ENCODE measurements around the gene DNAH8.
A peak's percentile ranks its signal among the peaks of the same experiment; 100 is the strongest.

The DNAH8 gene

GRCh38 chr6:38773338-38773737, 58.2 kb downstream of the DNAH8 start:
- ChIA-PET CTCF (interaction anchor here (0.8 to 3.4 kb wide), 24 partner anchors 9 to 952 kb away, joined by 3 to 21 read pairs (median 4); partner anchors contain the start of genes DNAH8 and SAYSD1), POLR2A (no interaction called here)
- peak; percentile 25 for DNase-seq (ENCODE audit: extremely low spot score)
- TF ChIP-seq CTCF (IDR thresholded peaks at IDR 0.05; ENCODE audit: control extremely low read depth, extremely low read depth, low read depth, missing control alignments): peak; percentile 52

DNA sequence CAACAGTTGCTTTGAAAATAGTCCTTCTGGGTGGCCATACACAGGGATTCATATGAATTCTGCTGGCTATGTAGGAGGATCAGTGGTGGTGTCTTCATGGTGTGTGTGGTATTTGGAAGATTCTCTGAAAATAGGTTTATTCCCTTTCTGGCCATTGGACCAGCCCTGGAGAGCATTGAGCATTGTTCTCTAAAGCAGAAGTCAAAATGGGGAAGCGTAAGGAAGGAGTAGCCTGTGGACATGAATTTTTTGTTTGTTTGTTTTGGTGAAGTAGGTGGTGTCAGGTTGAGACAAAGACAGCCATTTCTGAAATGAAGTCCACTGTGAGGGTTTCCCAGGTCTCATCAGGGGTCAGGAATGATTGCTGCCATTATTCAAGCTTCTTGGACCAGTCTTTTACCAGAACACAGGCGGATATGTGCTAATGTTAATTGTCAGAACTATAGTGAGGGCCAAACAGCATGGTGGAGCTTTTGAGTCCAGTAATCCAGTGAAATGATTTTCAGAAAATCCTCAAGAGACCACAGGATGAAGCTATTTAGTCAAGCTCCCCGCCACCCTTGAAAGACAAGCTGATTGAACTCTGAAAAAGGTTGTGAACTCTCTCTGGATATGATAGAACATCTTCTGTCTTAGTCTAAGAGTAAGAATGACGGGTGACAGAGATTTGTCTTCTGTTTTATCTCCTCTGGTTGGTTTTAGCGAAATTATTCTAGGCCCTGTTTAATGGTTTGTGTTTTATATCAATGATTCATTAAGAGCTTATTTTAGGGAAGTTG, 60.0 kb downstream of the DNAH8 start:
- TF ChIP-seq CTCF (IDR thresholded peaks at IDR 0.05; ENCODE audit: control extremely low read depth, extremely low read depth, low read depth, missing control alignments): no peak
- ChIA-PET CTCF (interaction anchor here (1.2 to 3.4 kb wide), 7 partner anchors 9 to 134 kb away, joined by 3 to 21 read pairs (median 5); no protein-coding TSS in a partner anchor), POLR2A (interaction anchor here (0.6 kb wide), 2 partner anchors 72 to 136 kb away, joined by 3 to 6 read pairs; no protein-coding TSS in a partner anchor)
- no peak for DNase-seq (ENCODE audit: extremely low spot score)

DNA sequence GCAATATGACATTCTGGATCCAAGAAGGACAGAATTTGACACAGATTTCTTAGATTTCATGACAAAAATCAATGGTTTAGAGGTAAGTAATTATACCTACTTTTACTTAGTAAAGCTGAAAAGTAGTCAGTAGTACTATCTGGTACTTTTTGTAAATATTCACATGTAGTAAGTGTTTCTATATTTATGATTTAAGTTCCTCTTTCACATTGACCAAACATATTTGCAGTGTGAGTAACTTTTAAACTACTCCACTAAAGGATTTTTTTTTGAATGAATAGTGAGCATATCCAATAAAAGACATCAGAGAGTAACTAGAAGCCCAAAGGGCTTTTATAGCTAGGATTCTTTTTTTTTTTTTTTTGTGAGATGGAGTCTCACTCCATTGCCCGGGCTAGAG, 60.8 kb downstream of the DNAH8 start:
- DNase-seq (ENCODE audit: extremely low spot score): peak; percentile 43
- CTCF ChIA-PET: interaction anchor here (1.2 to 3.4 kb wide), 5 partner anchors 9 to 135 kb away, joined by 3 to 21 read pairs (median 5); no protein-coding TSS in a partner anchor
- POLR2A ChIA-PET: interaction anchor here (0.6 kb wide), 1 partner anchor 72 kb away, joined by 3 read pairs; no protein-coding TSS in a partner anchor
- no peak for TF ChIP-seq CTCF (IDR thresholded peaks at IDR 0.05; ENCODE audit: control extremely low read depth, extremely low read depth, low read depth, missing control alignments)

DNA sequence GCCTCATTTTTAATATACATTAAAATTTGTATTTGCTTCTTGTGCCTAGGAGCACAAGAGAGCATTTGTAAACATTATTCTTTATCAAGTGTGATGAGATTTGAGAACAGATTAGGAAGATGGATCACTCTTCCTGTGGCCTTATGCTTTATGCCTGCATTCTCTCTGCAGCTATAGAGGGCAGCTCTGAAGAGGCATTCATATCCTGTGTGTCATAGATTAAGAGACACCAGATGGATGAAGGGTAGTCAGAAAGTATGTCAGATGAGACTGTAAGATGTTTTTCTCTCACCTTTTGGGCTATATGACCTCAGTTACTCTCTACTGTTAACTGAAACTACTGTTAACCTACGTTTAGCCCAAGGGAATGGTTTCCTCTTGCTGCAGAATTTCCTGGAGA, 61.4 kb downstream of the DNAH8 start:
- POLR2A ChIA-PET: no interaction called here
- CTCF ChIA-PET: interaction anchor here (1.5 kb wide), 1 partner anchor 12 kb away, joined by 5 read pairs; no protein-coding TSS in a partner anchor
- no peak for TF ChIP-seq CTCF (IDR thresholded peaks at IDR 0.05; ENCODE audit: control extremely low read depth, extremely low read depth, low read depth, missing control alignments)
- DNase-seq (ENCODE audit: extremely low spot score): no peak

- POLR2A ChIA-PET: no interaction called here
- CTCF ChIA-PET: interaction anchor here (1.0 kb wide), 1 partner anchor 10 kb away, joined by 3 read pairs; no protein-coding TSS in a partner anchor
- no peak for DNase-seq (ENCODE audit: extremely low spot score)
- TF ChIP-seq CTCF (IDR thresholded peaks at IDR 0.05; ENCODE audit: control extremely low read depth, extremely low read depth, low read depth, missing control alignments): no peak
Measured at GRCh38 chr6:38779310-38780062, 64.4 kb downstream of the DNAH8 start.

GRCh38 chr6:38782616-38783015, 67.5 kb downstream of the DNAH8 start:
- DNase-seq (ENCODE audit: extremely low spot score): no peak
- CTCF ChIA-PET: interaction anchor here (1.0 kb wide), 1 partner anchor 9 kb away, joined by 3 read pairs; no protein-coding TSS in a partner anchor
- POLR2A ChIA-PET: no interaction called here
- no peak for TF ChIP-seq CTCF (IDR thresholded peaks at IDR 0.05; ENCODE audit: control extremely low read depth, extremely low read depth, low read depth, missing control alignments)

All from GM10248 (cell line).